Left colon (tissue), 2 donors: ENCODE results near the gene MED13L. TPM values are rescaled to one million over a fixed set of nuclear protein-coding genes. Genes with fewer than 3 reads are reported as not detected.

Source experiments
- ATAC-seq: fragments of 200-7000 bp; cut with Tn5 transposase; one replicate; pipeline ENCODE4 v1.9.1; 2020; ENCODE audit warnings: mild to moderate bottlenecking, moderate library complexity
- DNase-seq, 2 donors: peaks; one replicate each; pipeline ENCODE4 v3.0.0-alpha.2; 2020
- intact Hi-C, 2 donors: fragments of 100-400 bp; cut with DNase I in 1 of 2; cut with micrococcal nuclease in 1 of 2; formaldehyde crosslinking; loops; one replicate each; pipeline versions ENCODE4 v1.11.2 to v1.14.0; 2022; cut with DNase I, micrococcal nuclease
- total RNA-seq, 2 donors: library from RNA; stranded (reverse); fragmentation: NEBNext Ultra II Directional; extraction: Animal tissue kit (Norgen Biotek cat#: 25700); gene quantifications; one replicate each; pipeline ENCODE4 v1.2.1, GENCODE V29; 2021
- donor health status: DM: no; HTN: no; CAD: no.
- donor health status: DM: yes; HTN: yes; CAD: no.

The MED13L gene
- total RNA-seq, 2 donors from 2014 or later = 94.2 to 106 TPM

- no peak for ATAC-seq
- intact Hi-C loops = no loop called here
- DNase-seq = no peak
Measured at GRCh38 chr12:116131176-116131575, 146.3 kb downstream of the MED13L start.

- intact Hi-C loops = no loop called here
- DNase-seq (no peak), ATAC-seq (no peak)
Measured at GRCh38 chr12:116130431-116130830, 147.1 kb downstream of the MED13L start.

- intact Hi-C loops = no loop called here
- ATAC-seq (no peak), DNase-seq (no peak)
Measured at GRCh38 chr12:116128779-116129178, 148.7 kb downstream of the MED13L start.

GRCh38 chr12:116127859-116128258 lies 149.6 kb downstream of the MED13L start:
- DNase-seq = no peak
- intact Hi-C loops = no loop called here

GRCh38 chr12:116126610-116127009 lies 150.9 kb downstream of the MED13L start:
- intact Hi-C loops = no loop called here
- no peak for ATAC-seq
- DNase-seq = no peak

More at GRCh38 chr12:116127859-116128258, 149.6 kb downstream of the MED13L start:
- ATAC-seq = no peak

- intact Hi-C loops = no loop called here
- DNase-seq (no peak), ATAC-seq (no peak)
Measured at GRCh38 chr12:116125956-116126566, 151.4 kb downstream of the MED13L start.

- DNase-seq = no peak
- intact Hi-C loops = no loop called here
Measured at GRCh38 chr12:116125084-116125483, 152.4 kb downstream of the MED13L start.

GRCh38 chr12:116123451-116124258 lies 153.8 kb downstream of the MED13L start:
- ATAC-seq (peak; percentile 67), DNase-seq (peak in 1 of 2 donors; percentile 27)
- intact Hi-C loops = no loop called here

More at GRCh38 chr12:116125084-116125483, 152.4 kb downstream of the MED13L start:
- ATAC-seq = no peak

- no peak for DNase-seq
- intact Hi-C loops = no loop called here
- ATAC-seq = no peak
Measured at GRCh38 chr12:116122628-116123027, 154.9 kb downstream of the MED13L start.

GRCh38 chr12:116121453-116121871 lies 156.0 kb downstream of the MED13L start:
- DNase-seq (no peak), ATAC-seq (no peak)
- intact Hi-C loops = no loop called here

GRCh38 chr12:116116650-116117424 lies 160.7 kb downstream of the MED13L start:
- DNase-seq = no peak
- intact Hi-C loops = loop anchor here in 1 of 2 donors (10.0 kb wide), 1 partner anchor 52 kb away; no protein-coding TSS in a partner anchor
- ATAC-seq = no peak

GRCh38 chr12:116113398-116114130 lies 163.9 kb downstream of the MED13L start:
- ATAC-seq (no peak), DNase-seq (no peak)
- intact Hi-C loops = loop anchor here in 1 of 2 donors (10.0 kb wide), 1 partner anchor 49 kb away; no protein-coding TSS in a partner anchor

- intact Hi-C loops = no loop called here
- DNase-seq (no peak), ATAC-seq (no peak)
Measured at GRCh38 chr12:116106870-116107269, 170.6 kb downstream of the MED13L start.

- DNase-seq = no peak
- intact Hi-C loops = no loop called here
- ATAC-seq = peak; percentile 75
Measured at GRCh38 chr12:116104167-116104767, 173.2 kb downstream of the MED13L start.

- intact Hi-C loops = no loop called here
- DNase-seq (no peak), ATAC-seq (no peak)
Measured at GRCh38 chr12:116101991-116102390, 175.5 kb downstream of the MED13L start.

- DNase-seq (no peak), ATAC-seq (no peak)
- intact Hi-C loops = no loop called here
Measured at GRCh38 chr12:116099652-116100432, 177.7 kb downstream of the MED13L start.

- intact Hi-C loops = no loop called here
- DNase-seq = no peak
- no peak for ATAC-seq
Measured at GRCh38 chr12:116096874-116097273, 180.6 kb downstream of the MED13L start.

GRCh38 chr12:116094475-116094874 lies 183.0 kb downstream of the MED13L start:
- intact Hi-C loops = no loop called here
- ATAC-seq = peak; percentile 53
- no peak for DNase-seq
